Endothelial cell of umbilical vein (primary cell): ENCODE measurements around the gene ZNF511.

ENCODE experiments used
- CTCF ChIP-seq, 2 donors: IDR thresholded peaks; 1 replicate in 1 of 2; 2 replicates in 1 of 2; pipeline ENCODE4 v1.5.1; 2011; ENCODE audit warnings: low read length in 2 of 2, mild to moderate bottlenecking in 2 of 2, moderate library complexity in 2 of 2, control low read depth in 1 of 2, inconsistent platforms in 1 of 2, low read depth in 1 of 2; ENCODE audit not compliant: insufficient read depth in 1 of 2; ENCODE audit errors: extremely low read depth in 1 of 2
- EZH2 ChIP-seq: IDR thresholded peaks from 2 replicates; pipeline ENCODE4 v1.6.1; 2012; ENCODE audit warnings: borderline replicate concordance, low read depth, mild to moderate bottlenecking, moderate library complexity, low read length, inconsistent platforms; ENCODE audit not compliant: severe bottlenecking
- MAX ChIP-seq: IDR thresholded peaks from 2 replicates; pipeline ENCODE4 v1.6.1; 2011; ENCODE audit not compliant: insufficient read depth, insufficient read length
- MYC ChIP-seq: IDR thresholded peaks from one replicate; pipeline ENCODE4 v1.6.1; 2011; ENCODE audit warnings: mild to moderate bottlenecking, low read depth, low read length
- POLR2A ChIP-seq: IDR thresholded peaks from 2 replicates; pipeline ENCODE4 v1.6.1; 2012; ENCODE audit warnings: low read depth, mild to moderate bottlenecking, control low read depth, low read length

- no peak for TF ChIP-seq EZH2
- no peak for TF ChIP-seq CTCF (IDR thresholded peaks at IDR 0.05; ENCODE audit: extremely low read depth in 1 of 2, insufficient read depth in 1 of 2, low read depth in 1 of 2, low read length in 2 of 2)
- no peak for TF ChIP-seq MAX
- TF ChIP-seq POLR2A: no peak
- TF ChIP-seq MYC: no peak
Observed at GRCh38 chr10:133336118-133336576, 27.4 kb downstream of the ZNF511 start.
